ENCODE results near the gene ERC1. TPM values are rescaled to one million over a fixed set of nuclear protein-coding genes. Genes with fewer than 3 reads are reported as not detected.

The ERC1 gene
- total RNA-seq, 4 donors from 2014 or later = 58.0 to 83.2 (median 73.5) TPM

- DNase-seq (ENCODE audit: low spot score in 2 of 2) = no peak
- WGBS, 2 donors = 89 to 91% methylated on average over 1 of the region's 1 CpG
- H3K27me3 ChIP-seq = peaks cover 0 to 6% of the 10 kb centered on the region in 2 donors
- H3K4me3 ChIP-seq = no peak overlapping the region
- TF ChIP-seq EP300 (IDR thresholded peaks at IDR 0.05) = no peak
- TF ChIP-seq POLR2A (IDR thresholded peaks at IDR 0.05) = no peak
- no peak for TF ChIP-seq CTCF (IDR thresholded peaks at IDR 0.05)
- peaks cover 0 to 19% (median 0%) of the 10 kb centered on the region in 4 donors for H3K9me3 ChIP-seq
- peaks cover 0 to 8% (median 5%) of the 10 kb centered on the region in 4 donors for H3K4me1 ChIP-seq
- no peak overlapping the region for H3K27ac ChIP-seq
- no peaks in the 10 kb centered on the region for H3K36me3 ChIP-seq
Observed at GRCh38 chr12:1515010-1515409, 524.0 kb downstream of the ERC1 start.

GRCh38 chr12:1515428-1515827 is 524.4 kb downstream of the ERC1 start:
- peaks cover 0 to 6% of the 10 kb centered on the region in 2 donors for H3K27me3 ChIP-seq
- H3K4me3 ChIP-seq = no peak overlapping the region
- DNase-seq (ENCODE audit: low spot score in 2 of 2) = no peak
- no peaks in the 10 kb centered on the region for H3K36me3 ChIP-seq
- H3K27ac ChIP-seq = no peak overlapping the region
- H3K9me3 ChIP-seq = peaks cover 0 to 19% (median 0%) of the 10 kb centered on the region in 4 donors
- peaks cover 0 to 8% (median 5%) of the 10 kb centered on the region in 4 donors for H3K4me1 ChIP-seq
- TF ChIP-seq CTCF (IDR thresholded peaks at IDR 0.05) = no peak
- TF ChIP-seq POLR2A (IDR thresholded peaks at IDR 0.05) = no peak
- no peak for TF ChIP-seq EP300 (IDR thresholded peaks at IDR 0.05)
- 94 to 97% methylated on average over 1 of the region's 1 CpG for WGBS, 2 donors

GRCh38 chr12:1517007-1517406 is 526.0 kb downstream of the ERC1 start:
- 12 to 23% methylated on average over 2 of the region's 2 CpGs for WGBS, 2 donors
- no peak for DNase-seq (ENCODE audit: low spot score in 2 of 2)

DNA sequence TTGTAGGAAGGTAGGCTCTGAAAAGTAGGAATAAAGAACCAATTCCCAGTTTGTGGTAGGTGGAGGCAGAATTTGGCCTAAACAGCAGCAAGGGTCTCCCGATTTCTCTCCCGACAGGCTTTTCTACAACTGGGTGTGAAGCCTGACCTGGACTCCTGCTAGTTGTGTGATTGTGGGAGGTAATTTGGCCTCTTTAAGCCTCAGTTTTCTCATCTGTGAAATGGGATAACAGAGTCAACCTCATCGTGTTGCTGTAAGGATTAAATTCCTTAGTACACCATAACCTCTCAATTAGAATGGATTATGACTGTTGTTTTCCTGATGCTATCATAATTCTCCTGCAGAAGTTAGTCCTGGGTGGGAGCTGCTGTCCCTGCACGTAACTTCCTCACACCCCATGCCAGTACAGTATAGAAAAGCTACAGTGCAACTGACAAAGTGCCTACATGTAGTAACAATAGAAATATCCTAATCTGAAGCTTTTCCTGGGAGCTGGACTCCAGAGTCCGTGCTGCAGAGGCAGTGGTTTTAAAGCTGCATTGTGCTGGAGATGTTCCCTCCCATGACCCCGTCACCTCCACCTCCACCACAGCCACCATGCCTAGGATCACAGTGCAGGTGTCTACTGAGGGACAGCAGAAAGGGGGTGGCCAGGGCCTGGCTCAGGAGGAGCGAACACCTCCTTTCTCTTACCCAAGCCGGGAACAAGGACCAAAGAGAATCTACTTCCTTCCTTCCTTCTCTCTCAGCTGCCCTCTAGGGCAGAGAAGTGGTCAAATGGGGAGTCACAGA is 526.9 kb downstream of the ERC1 start:
- no peak for DNase-seq (ENCODE audit: low spot score in 2 of 2)
- peaks cover 0 to 8% (median 5%) of the 10 kb centered on the region in 4 donors for H3K4me1 ChIP-seq
- TF ChIP-seq POLR2A (IDR thresholded peaks at IDR 0.05) = no peak
- no peak for TF ChIP-seq EP300 (IDR thresholded peaks at IDR 0.05)
- no peak for TF ChIP-seq CTCF (IDR thresholded peaks at IDR 0.05)

More at GRCh38 chr12:1517007-1517406, 526.0 kb downstream of the ERC1 start:
- no peak for TF ChIP-seq EP300 (IDR thresholded peaks at IDR 0.05)
- Histone ChIP-seq H3K9me3 (peaks cover 0 to 19% (median 0%) of the 10 kb centered on the region in 4 donors), H3K27me3 (peaks cover 0 to 6% of the 10 kb centered on the region in 2 donors), H3K4me1 (peaks cover 0 to 8% (median 5%) of the 10 kb centered on the region in 4 donors), H3K27ac (no peak overlapping the region), H3K36me3 (no peaks in the 10 kb centered on the region), H3K4me3 (no peak overlapping the region)

DNA sequence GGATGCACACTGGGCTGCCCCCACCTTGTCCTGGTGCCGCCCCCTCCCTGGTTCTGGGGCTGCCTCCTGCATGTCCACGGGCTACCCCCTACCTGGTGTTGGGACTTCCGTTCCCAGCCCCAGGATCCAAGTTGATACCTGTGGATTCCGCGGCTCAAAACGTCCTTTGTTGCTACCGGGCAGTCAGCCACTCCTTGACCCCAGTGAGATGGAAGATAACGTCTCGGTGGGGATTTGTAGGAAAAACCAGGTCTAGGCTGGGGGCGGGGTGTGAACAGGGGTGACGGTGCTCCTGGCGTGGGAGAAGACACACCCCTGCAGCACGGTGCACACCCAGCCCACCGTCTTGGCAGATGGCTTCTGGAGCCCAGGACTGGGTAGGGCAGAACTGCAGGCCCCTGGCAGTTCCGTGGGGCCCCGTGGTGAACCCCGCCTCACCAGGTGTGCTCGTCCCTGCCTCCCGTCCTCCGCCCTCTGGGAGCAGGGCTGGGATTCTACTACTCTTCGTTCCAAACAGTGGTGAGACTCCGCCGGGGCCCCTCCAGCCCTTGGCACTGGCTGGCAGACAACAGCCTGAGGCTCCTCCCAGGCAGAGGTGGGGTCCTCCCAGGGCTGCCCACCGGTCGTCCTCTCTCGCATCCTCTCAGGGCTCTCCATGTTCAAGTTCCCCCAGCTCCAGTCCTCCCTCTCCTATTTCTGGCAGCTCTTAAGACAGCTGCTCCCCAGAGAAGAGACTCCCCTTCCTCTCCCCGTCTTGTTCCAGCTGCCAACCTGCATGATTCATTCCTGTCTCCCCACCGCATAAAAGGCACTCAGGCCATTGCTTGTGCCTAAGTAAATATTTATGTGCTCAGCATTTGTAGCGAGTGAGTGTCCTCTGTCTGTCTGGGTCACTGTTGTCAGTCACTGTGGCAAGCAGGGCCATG is 527.8 kb downstream of the ERC1 start:
- whole genome bisulfite sequencing, 2 donors = 56 to 62% methylated on average over 29 of the region's 29 CpGs

More for the DNA sequence above, 526.9 kb downstream of the ERC1 start:
- WGBS, 2 donors = 77 to 81% methylated on average over 8 of the region's 8 CpGs
- H3K27ac ChIP-seq = no peak overlapping the region
- H3K36me3 ChIP-seq = no peaks in the 10 kb centered on the region
- no peak overlapping the region for H3K4me3 ChIP-seq
- peaks cover 0 to 7% of the 10 kb centered on the region in 2 donors for H3K27me3 ChIP-seq
- peaks cover 0 to 19% (median 0%) of the 10 kb centered on the region in 4 donors for H3K9me3 ChIP-seq

More for the DNA sequence above, 527.8 kb downstream of the ERC1 start:
- no peak overlapping the region for H3K27ac ChIP-seq
- H3K4me3 ChIP-seq = no peak overlapping the region
- H3K27me3 ChIP-seq = peaks cover 0 to 15% of the 10 kb centered on the region in 2 donors
- no peak for TF ChIP-seq EP300 (IDR thresholded peaks at IDR 0.05)
- no peak for TF ChIP-seq CTCF (IDR thresholded peaks at IDR 0.05)
- no peak for TF ChIP-seq POLR2A (IDR thresholded peaks at IDR 0.05)
- H3K9me3 ChIP-seq = peaks cover 0 to 19% (median 0%) of the 10 kb centered on the region in 4 donors
- H3K36me3 ChIP-seq = no peaks in the 10 kb centered on the region
- no peak for DNase-seq (ENCODE audit: low spot score in 2 of 2)
- H3K4me1 ChIP-seq = peaks cover 0 to 8% (median 5%) of the 10 kb centered on the region in 4 donors

Data from tibial nerve (tissue), 4 donors.